AG10803 (cell line): ENCODE measurements around the gene UBE2K.

Source experiments
- DNase-seq: peaks from one replicate; pipeline ENCODE4 v3.0.0; 2010; ENCODE audit warnings: low read depth
- H3K4me3 ChIP-seq: 2 replicates; pipeline ENCODE4 v1.5.1; 2011; ENCODE audit warnings: mild to moderate bottlenecking, low read length, control low read depth
- CTCF ChIP-seq: conservative IDR thresholded peaks from 2 replicates; pipeline ENCODE4 v1.5.1; 2011; ENCODE audit warnings: mild to moderate bottlenecking, low read length, control low read depth, inconsistent platforms

Gene UBE2K

GRCh38 chr4:39657465-39657864 is 40.5 kb upstream of the UBE2K start:
- no peak overlapping the region for H3K4me3 ChIP-seq
- no peak for DNase-seq
- no peak for TF ChIP-seq CTCF

GRCh38 chr4:39658756-39659155 is 39.2 kb upstream of the UBE2K start:
- no peak for DNase-seq
- H3K4me3 ChIP-seq = no peak overlapping the region
- TF ChIP-seq CTCF = peak; percentile 58

- TF ChIP-seq CTCF = no peak
- peak; percentile 41 for DNase-seq
- H3K4me3 ChIP-seq = no peak overlapping the region
Observed at GRCh38 chr4:39660045-39660444, 37.9 kb upstream of the UBE2K start.

GRCh38 chr4:39660757-39661156 is 37.2 kb upstream of the UBE2K start:
- no peak for TF ChIP-seq CTCF
- DNase-seq = no peak
- no peak overlapping the region for H3K4me3 ChIP-seq

GRCh38 chr4:39662683-39663082 is 35.3 kb upstream of the UBE2K start:
- no peak overlapping the region for H3K4me3 ChIP-seq
- TF ChIP-seq CTCF = no peak
- DNase-seq = no peak

- TF ChIP-seq CTCF = no peak
- H3K4me3 ChIP-seq = no peak overlapping the region
- peak; percentile 34 for DNase-seq
Observed at GRCh38 chr4:39664828-39665731, 32.9 kb upstream of the UBE2K start.

- no peak for DNase-seq
- H3K4me3 ChIP-seq = no peak overlapping the region
- TF ChIP-seq CTCF = no peak
Observed at GRCh38 chr4:39667706-39668105, 30.2 kb upstream of the UBE2K start.
